ENCODE measurements around the gene NSUN5.
"Not testable (repeated sequence)": the region's sequence is repeated elsewhere in the genome, so short reads cannot be mapped to it uniquely, and the experiment has no call there.

The NSUN5 gene

DNA sequence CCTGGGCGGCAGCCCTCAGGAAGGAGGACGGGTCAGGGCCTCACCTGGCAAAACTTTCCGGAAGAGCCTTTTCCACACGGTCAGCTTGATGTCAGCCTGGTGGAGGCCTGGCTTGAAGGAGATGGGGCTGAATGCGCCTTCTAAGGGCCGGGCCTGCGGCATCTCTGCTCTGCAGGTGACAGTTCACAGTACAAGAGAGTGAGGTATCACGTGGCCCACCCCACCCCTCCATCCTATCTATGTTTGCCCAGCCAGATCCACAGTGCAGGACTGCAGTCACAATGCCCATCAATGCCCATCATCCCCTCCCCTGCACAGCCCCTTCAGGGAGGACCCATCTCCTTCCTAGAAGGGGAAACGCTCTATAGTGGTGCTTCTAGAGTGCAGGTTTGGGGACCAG lies 7.9 kb upstream of the NSUN5 start:
- intact Hi-C loops (cut with micrococcal nuclease), result no loop called here
- Mint-ChIP-seq H3K4me3 (no peak overlapping the region), H3K9me3 (no peaks in the 10 kb centered on the region), H3K27ac (no peak overlapping the region), H3K4me1 (ENCODE audit: low read depth) (no peaks in the 10 kb centered on the region), H3K36me3 (ENCODE audit: low read depth) (no peaks in the 10 kb centered on the region), H3K27me3 (peaks cover 7% of the 10 kb centered on the region)

DNA sequence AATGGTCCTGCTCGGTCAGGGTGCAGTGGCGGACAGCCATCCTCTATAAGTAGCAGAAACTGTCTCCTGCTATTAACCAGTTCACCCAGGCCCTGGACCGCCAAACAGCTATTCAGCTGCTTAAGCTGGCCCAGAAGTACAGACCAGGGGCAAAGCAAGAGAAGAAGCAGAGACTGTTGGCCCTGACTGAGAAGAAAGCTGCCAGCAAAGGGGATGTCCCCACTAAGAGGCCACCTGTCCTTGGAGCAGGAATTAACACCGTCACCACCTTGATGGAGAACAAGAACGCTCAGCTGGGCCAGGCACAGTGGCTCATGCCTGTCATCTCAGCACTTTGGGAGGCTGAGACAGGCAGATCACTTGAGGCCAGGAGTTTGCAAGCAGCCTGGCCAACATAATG lies 5.6 kb upstream of the NSUN5 start:
- intact Hi-C loops (cut with micrococcal nuclease), result no loop called here
- Mint-ChIP-seq H3K36me3 (ENCODE audit: low read depth) (no peaks in the 10 kb centered on the region), H3K4me1 (ENCODE audit: low read depth) (no peaks in the 10 kb centered on the region), H3K4me3 (no peak overlapping the region), H3K27me3 (peaks cover 4% of the 10 kb centered on the region), H3K9me3 (no peaks in the 10 kb centered on the region), H3K27ac (no peak overlapping the region)

GRCh38 chr7:73313521-73313906 lies 4.9 kb upstream of the NSUN5 start:
- no peak overlapping the region for H3K27ac Mint-ChIP-seq
- no peaks in the 10 kb centered on the region for H3K9me3 Mint-ChIP-seq
- peaks cover 4% of the 10 kb centered on the region for H3K27me3 Mint-ChIP-seq
- peaks cover 4% of the 10 kb centered on the region for H3K36me3 Mint-ChIP-seq (ENCODE audit: low read depth)
- H3K4me1 Mint-ChIP-seq (ENCODE audit: low read depth), result no peaks in the 10 kb centered on the region
- intact Hi-C loops (cut with micrococcal nuclease), result no loop called here
- H3K4me3 Mint-ChIP-seq, result no peak overlapping the region

DNA sequence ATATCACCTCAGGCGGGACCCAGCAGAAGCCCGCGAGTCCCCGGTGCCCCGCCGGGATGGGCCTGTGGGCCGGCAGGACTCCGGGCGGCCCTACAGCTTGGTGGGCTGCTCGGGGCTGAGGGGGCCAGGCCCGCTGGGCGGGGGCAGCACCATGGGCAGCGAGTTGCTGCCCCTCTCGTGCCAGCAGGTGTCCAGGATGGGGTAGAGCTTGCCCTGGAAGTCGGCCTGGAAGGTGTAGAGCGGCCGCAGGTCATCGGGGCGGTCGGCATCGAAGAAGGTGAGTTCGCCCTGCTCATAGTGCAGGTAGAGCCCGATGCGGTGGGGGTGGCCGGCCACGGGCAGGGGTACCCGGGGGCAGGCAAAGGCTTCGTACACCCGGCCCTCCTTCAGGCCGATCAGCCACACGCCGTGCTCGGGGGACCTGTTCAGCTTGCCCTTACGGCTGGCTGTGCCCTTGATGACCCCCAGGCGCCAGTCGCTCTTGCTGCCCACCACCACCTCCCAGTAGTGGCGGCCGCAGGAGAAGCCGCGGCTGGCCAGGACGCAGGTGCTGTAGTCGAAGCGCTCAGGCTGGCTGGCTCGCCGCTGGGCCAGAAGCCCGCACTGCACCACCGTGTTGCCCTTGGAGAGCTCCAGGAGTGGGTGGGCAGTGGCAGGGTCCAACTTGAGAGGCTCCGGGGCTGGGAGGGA lies 4.3 kb upstream of the NSUN5 start:
- peaks cover 7% of the 10 kb centered on the region for H3K36me3 Mint-ChIP-seq (ENCODE audit: low read depth)
- H3K4me1 Mint-ChIP-seq (ENCODE audit: low read depth), result peaks cover 2% of the 10 kb centered on the region
- H3K4me3 Mint-ChIP-seq, result no peak overlapping the region
- H3K9me3 Mint-ChIP-seq, result no peaks in the 10 kb centered on the region
- H3K27ac Mint-ChIP-seq, result no peak overlapping the region
- intact Hi-C loops (cut with micrococcal nuclease), result no loop called here
- H3K27me3 Mint-ChIP-seq, result peaks cover 3% of the 10 kb centered on the region

DNA sequence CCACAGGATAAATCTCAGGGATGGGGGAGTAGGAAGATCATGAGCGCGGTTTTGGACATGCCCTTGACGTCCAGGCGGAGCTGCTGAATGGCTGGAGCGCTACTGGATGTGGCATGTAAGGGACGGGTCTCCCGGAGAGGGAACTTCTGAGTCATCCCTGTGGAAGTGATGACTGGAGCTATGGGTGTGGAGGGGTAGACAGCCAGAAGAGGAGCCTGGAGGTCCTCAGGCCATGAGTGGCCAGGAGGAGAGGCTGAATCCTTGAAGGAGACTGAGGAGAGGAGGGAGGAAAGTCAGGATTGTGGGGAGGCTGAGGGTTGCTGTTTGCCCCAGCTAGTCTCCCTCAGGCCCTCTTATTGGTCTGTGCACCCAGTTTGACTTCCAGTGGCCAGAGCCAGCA lies 2.8 kb upstream of the NSUN5 start:
- H3K27ac Mint-ChIP-seq; intact Hi-C loops (cut with micrococcal nuclease); H3K4me3 Mint-ChIP-seq; H3K27me3 Mint-ChIP-seq; H3K9me3 Mint-ChIP-seq: not testable (repeated sequence)
- H3K4me1 Mint-ChIP-seq (ENCODE audit: low read depth), result peaks cover 17% of the 10 kb centered on the region
- peaks cover 21% of the 10 kb centered on the region for H3K36me3 Mint-ChIP-seq (ENCODE audit: low read depth)

GRCh38 chr7:73308074-73308664 lies 457 bp downstream of the NSUN5 start:
- intact Hi-C loops (cut with micrococcal nuclease), result no loop called here
- H3K27ac Mint-ChIP-seq, result peak overlapping the region; percentile 92
- H3K36me3 Mint-ChIP-seq (ENCODE audit: low read depth), result peaks cover 54% of the 10 kb centered on the region
- peaks cover 24% of the 10 kb centered on the region for H3K4me1 Mint-ChIP-seq (ENCODE audit: low read depth)
- peak overlapping the region; percentile 98 for H3K4me3 Mint-ChIP-seq
- H3K27me3 Mint-ChIP-seq, result no peaks in the 10 kb centered on the region
- H3K9me3 Mint-ChIP-seq, result no peaks in the 10 kb centered on the region

GRCh38 chr7:73307436-73307835 lies 1.2 kb downstream of the NSUN5 start:
- Mint-ChIP-seq H3K36me3 (ENCODE audit: low read depth) (peaks cover 59% of the 10 kb centered on the region), H3K27me3 (no peaks in the 10 kb centered on the region), H3K4me3 (peak overlapping the region; percentile 98), H3K9me3 (no peaks in the 10 kb centered on the region), H3K4me1 (ENCODE audit: low read depth) (peaks cover 24% of the 10 kb centered on the region), H3K27ac (peak overlapping the region; percentile 92)
- intact Hi-C loops (cut with micrococcal nuclease), result no loop called here

DNA sequence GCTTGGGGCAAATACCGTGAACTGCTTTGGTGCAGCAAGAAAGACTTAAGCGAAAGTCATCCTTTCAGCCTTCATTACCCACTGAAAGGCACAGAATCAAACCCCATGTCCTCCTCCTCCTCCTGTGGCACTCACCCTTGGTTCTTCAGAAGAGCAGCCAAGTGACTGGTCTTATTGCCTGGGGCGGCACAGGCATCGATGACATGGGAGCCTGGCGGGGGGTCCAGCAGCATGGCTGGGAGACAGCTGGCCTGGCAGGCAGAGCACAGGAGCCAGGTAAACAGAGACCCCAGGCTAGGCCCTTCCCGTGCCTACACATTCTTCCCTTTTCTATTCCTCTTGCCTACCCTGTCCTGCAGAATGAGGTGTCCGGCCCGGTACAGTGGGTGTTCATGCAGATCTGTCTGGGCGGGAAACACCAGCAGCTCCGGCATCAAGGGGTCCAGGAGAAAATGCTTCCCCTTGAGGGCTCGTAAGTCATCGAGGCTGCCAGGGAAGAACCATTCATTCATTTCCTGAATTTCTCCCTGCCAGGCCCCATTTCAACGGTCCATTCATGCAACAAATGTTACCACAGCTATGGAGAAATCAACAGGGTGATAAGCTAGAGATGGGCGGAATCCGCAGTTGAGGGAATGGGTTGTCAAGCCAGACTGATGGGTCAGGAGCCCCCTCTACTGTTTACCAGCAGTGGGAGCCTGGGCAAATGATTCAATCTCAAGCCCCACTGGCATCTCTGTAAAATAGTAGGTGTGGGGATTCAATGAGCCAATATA lies 3.8 kb downstream of the NSUN5 start:
- H3K27ac Mint-ChIP-seq; H3K9me3 Mint-ChIP-seq; H3K4me3 Mint-ChIP-seq; H3K27me3 Mint-ChIP-seq; intact Hi-C loops (cut with micrococcal nuclease): not testable (repeated sequence)
- Mint-ChIP-seq H3K4me1 (ENCODE audit: low read depth) (peaks cover 31% of the 10 kb centered on the region), H3K36me3 (ENCODE audit: low read depth) (peaks cover 59% of the 10 kb centered on the region)

DNA sequence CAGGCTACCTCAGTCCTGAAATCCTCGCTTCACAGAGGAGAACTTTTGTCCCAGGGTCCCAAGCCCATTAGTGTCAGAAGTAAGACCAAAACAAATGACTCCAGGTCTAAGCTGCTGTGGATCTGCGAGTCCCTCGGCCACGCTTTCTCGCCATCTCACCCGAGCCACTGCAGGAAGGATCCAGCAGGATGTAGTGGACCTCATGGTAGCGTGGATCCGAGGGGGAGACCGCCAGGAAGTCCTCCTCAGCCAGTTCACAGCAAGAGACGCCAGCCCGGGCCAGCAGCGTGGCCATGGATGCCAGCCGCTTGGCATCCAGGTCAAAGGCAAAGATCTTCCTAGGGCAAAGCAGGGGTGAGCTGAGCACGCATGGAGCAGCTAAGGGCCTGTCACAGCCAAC lies 4.6 kb downstream of the NSUN5 start:
- H3K27ac Mint-ChIP-seq, result no peak overlapping the region
- peaks cover 4% of the 10 kb centered on the region for H3K27me3 Mint-ChIP-seq
- H3K4me1 Mint-ChIP-seq (ENCODE audit: low read depth), result peaks cover 38% of the 10 kb centered on the region
- peaks cover 59% of the 10 kb centered on the region for H3K36me3 Mint-ChIP-seq (ENCODE audit: low read depth)
- intact Hi-C loops (cut with micrococcal nuclease), result no loop called here
- no peak overlapping the region for H3K4me3 Mint-ChIP-seq
- no peaks in the 10 kb centered on the region for H3K9me3 Mint-ChIP-seq

DNA sequence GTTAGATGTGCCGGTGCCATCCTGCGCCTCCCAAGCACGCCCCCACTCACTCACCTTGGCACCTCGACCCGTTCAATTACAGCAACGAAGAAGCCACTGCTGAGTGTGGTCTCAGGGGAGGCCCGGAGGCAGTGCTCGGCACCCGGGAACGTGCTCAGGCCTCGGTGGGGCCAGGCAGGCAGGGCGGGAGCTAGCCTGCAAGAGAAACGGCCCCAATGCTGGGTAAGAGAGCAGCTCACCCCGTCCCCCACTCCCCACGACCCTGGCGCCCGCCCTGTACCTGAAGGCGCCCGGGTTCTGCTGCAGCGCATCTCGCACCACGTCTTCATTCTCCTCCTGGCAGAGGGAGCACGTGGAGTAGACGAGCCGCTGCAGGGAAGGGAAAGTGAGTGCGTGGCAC lies 5.1 kb downstream of the NSUN5 start:
- Mint-ChIP-seq H3K36me3 (ENCODE audit: low read depth) (peaks cover 56% of the 10 kb centered on the region), H3K27ac (no peak overlapping the region), H3K9me3 (no peaks in the 10 kb centered on the region), H3K27me3 (peaks cover 5% of the 10 kb centered on the region), H3K4me1 (ENCODE audit: low read depth) (peaks cover 41% of the 10 kb centered on the region), H3K4me3 (no peak overlapping the region)
- intact Hi-C loops (cut with micrococcal nuclease), result no loop called here

DNA sequence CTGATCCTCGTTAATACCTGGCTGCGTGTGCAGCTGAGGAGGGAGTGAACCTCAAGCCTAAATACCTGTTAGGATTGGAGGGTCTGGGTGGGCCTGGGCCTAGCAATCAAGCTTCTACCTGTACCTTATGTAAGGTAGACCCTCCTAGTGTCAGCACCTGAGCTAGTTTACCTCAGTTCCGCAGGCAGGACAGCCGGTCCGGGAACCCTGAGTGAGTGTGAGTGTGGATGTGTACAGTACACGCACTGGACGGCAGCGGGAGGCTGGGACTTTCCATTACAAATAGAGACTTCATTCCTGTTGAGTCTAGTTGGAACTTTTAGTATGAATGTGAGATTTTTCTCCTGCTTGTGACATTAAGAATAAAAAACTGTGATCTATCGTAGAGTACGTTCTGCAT lies 5.8 kb downstream of the NSUN5 start:
- Mint-ChIP-seq H3K36me3 (ENCODE audit: low read depth) (peaks cover 52% of the 10 kb centered on the region), H3K4me1 (ENCODE audit: low read depth) (peaks cover 38% of the 10 kb centered on the region)
- H3K27ac Mint-ChIP-seq; H3K9me3 Mint-ChIP-seq; H3K27me3 Mint-ChIP-seq; H3K4me3 Mint-ChIP-seq; intact Hi-C loops (cut with micrococcal nuclease): not testable (repeated sequence)

DNA sequence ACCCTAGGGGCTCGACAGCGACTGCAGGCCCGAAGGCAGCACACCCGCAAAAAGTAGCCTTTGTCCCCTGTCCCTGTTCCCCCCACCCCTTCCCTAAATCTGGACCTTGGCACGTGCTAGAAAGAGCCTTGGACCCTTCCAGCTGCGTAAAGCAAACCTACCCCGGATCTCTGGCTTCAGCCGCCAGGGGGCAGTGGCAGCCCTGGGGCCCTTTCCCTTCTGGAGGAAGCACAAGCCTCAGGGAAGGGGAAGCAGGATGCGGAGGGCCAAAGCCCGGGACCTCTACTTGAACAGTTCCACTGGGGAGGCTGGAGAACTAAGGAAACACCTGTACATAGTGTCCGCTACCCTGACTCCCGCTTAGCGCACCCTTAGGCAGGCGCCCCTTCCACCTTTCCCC lies 7.5 kb downstream of the NSUN5 start:
- H3K9me3 Mint-ChIP-seq; intact Hi-C loops (cut with micrococcal nuclease); H3K27me3 Mint-ChIP-seq; H3K27ac Mint-ChIP-seq; H3K4me3 Mint-ChIP-seq: not testable (repeated sequence)
- Mint-ChIP-seq H3K4me1 (ENCODE audit: low read depth) (peaks cover 23% of the 10 kb centered on the region), H3K36me3 (ENCODE audit: low read depth) (peaks cover 34% of the 10 kb centered on the region)

DNA sequence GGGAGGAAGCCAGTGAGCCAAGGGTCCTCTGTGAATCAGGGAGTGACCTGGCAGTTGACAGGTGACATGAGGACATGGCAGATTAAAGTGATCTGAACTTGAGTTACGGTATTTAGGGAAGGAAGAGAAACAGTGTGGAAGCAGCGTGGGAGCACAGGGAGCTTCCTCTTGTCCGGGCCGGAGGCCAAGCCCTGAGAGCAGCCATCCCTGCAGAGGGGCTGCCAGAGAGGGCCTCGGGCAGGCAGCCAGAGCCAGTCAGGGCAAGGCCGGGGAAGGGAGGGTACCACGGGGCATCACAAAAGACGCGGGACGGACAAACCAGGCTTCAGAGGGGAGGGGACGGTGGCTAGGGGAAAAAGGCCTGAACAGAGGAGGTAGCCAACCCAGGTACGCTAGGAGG lies 8.8 kb downstream of the NSUN5 start:
- intact Hi-C loops (cut with micrococcal nuclease); H3K27ac Mint-ChIP-seq; H3K9me3 Mint-ChIP-seq; H3K27me3 Mint-ChIP-seq; H3K4me3 Mint-ChIP-seq: not testable (repeated sequence)
- Mint-ChIP-seq H3K4me1 (ENCODE audit: low read depth) (peaks cover 16% of the 10 kb centered on the region), H3K36me3 (ENCODE audit: low read depth) (peaks cover 21% of the 10 kb centered on the region)

- not testable (repeated sequence) for H3K36me3 Mint-ChIP-seq (ENCODE audit: low read depth)
Observed at GRCh38 chr7:73297706-73298105, 10.9 kb downstream of the NSUN5 start.

More at GRCh38 chr7:73297706-73298105, 10.9 kb downstream of the NSUN5 start:
- H3K27me3 Mint-ChIP-seq; H3K9me3 Mint-ChIP-seq; intact Hi-C loops (cut with micrococcal nuclease); H3K27ac Mint-ChIP-seq; H3K4me3 Mint-ChIP-seq: not testable (repeated sequence)
- H3K4me1 Mint-ChIP-seq (ENCODE audit: low read depth), result peaks cover 16% of the 10 kb centered on the region
